Muscle layer of duodenum (tissue), 2 donors: Measurements from ENCODE around the gene KIF6.

Source experiments
- H3K27ac ChIP-seq: one replicate; pipeline ENCODE4 v1.7.0; 2013; ENCODE audit warnings: mild to moderate bottlenecking, low read length
- H3K27me3 ChIP-seq: one replicate; pipeline ENCODE4 v1.7.0; 2013; ENCODE audit warnings: low read depth, mild to moderate bottlenecking, control low read depth, low read length
- H3K36me3 ChIP-seq, 2 donors: one replicate each; pipeline ENCODE4 v1.7.0; 2013; ENCODE audit warnings: low read length in 2 of 2, control low read depth in 1 of 2, mild to moderate bottlenecking in 1 of 2; ENCODE audit not compliant: insufficient read depth in 2 of 2, control insufficient read depth in 1 of 2
- H3K4me1 ChIP-seq, 2 donors: one replicate each; pipeline ENCODE4 v1.7.0; 2013; ENCODE audit warnings: low read length in 2 of 2, mild to moderate bottlenecking in 2 of 2, control low read depth in 1 of 2, moderate library complexity in 1 of 2; ENCODE audit not compliant: insufficient read depth in 2 of 2, control insufficient read depth in 1 of 2
- H3K4me3 ChIP-seq, 2 donors: one replicate each; pipeline ENCODE4 v1.7.0; 2013; ENCODE audit warnings: low read length in 2 of 2, low read depth in 1 of 2, mild to moderate bottlenecking in 1 of 2
- H3K9me3 ChIP-seq, 2 donors: one replicate each; pipeline ENCODE4 v1.7.0; 2013; ENCODE audit warnings: low read length in 2 of 2, control low read depth in 1 of 2, mild to moderate bottlenecking in 1 of 2; ENCODE audit not compliant: control insufficient read depth in 1 of 2
- donor health status: healthy.

Gene KIF6

DNA sequence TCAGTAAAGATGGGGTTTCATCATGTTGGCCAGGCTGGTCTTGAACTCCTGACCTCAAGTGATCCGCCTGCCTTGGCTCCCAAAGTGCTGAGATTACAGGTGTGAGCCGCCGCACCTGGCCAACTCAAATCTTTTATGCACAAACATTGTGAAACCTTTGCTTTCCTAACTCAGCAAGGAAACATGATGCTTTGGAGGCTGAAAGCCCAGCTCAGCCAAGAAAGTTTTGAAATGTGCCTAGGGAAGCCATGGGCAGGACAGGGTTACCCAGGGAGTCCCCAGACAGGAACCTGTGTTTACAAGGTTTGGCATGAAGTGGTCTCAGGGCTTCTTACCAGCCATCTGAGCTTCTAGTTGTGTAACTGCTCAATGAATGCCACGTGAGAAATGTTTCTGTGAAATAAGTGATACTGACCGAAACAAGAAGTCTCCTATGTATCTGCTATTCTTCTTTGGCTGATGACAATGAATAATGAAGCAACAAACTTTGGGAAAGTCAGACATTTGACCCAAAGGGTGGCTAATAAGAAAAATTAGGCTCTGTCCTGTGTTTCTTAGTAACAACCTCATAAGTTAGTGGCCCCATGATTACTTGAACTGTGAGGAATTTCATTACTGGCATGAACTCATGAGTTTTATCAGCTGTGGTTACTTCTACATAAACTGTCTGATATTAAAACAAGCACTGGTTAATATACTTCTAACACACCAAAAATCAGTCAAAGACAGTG is 163.5 kb downstream of the KIF6 start:
- Histone ChIP-seq H3K9me3 (no peaks in the 10 kb centered on the region), H3K4me1 (peaks cover 0 to 12% of the 10 kb centered on the region in 2 donors), H3K27me3 (no peaks in the 10 kb centered on the region), H3K27ac (no peak overlapping the region), H3K36me3 (no peaks in the 10 kb centered on the region), H3K4me3 (no peak overlapping the region)

DNA sequence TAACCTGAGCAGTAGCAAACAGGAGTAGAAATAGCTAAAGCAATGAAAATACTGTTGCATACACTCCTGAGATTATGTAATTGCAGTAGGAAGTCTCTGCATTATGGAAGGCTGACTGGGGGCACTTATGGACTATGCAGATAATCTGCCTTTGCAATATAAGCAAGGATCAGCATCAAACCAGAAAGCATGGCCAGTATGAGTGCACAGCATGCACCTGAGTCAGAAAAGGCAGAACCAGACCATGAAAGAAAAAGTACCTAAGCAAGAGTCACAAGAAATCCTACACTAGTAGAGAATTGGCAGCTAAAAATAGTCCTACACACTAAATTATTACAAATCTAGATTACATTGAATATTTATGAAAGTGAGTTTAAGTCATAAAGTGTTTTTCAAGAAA is 164.3 kb downstream of the KIF6 start:
- no peaks in the 10 kb centered on the region for H3K36me3 ChIP-seq

DNA sequence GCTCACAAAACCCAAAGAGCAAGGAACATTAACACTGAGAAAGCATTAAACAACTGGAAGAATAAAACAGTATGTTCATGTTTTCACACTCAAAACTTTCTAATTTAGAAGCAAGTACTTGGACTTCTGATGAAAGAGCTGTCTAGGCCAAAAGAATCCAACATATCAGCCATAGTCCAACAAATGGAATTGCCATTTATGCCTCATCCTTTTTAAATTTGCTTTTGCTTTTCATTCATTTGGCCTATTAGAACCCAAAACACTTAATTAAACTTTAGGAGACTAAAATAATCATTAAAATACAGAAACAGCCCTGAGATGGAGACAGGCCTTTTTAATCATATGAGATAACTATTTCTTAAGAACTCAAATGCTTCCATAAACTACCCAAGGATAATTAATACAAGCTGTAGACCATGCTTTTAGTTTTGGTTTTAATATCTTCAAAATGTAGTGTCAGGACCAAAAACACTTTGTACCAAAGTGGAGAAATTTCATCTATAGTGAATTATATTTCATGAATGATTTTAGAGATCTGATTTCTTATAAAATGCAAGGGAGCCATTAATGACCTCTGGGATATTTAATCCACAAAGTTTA is 166.5 kb downstream of the KIF6 start:
- H3K4me3 ChIP-seq: no peak overlapping the region
- H3K27me3 ChIP-seq: no peaks in the 10 kb centered on the region
- H3K9me3 ChIP-seq: no peaks in the 10 kb centered on the region
- H3K4me1 ChIP-seq: peaks cover 0 to 8% of the 10 kb centered on the region in 2 donors
- no peak overlapping the region for H3K27ac ChIP-seq
- H3K36me3 ChIP-seq: no peaks in the 10 kb centered on the region

More for the DNA sequence above, 164.3 kb downstream of the KIF6 start:
- no peak overlapping the region for H3K4me3 ChIP-seq
- H3K27ac ChIP-seq: no peak overlapping the region
- H3K4me1 ChIP-seq: peaks cover 0 to 11% of the 10 kb centered on the region in 2 donors
- H3K9me3 ChIP-seq: no peaks in the 10 kb centered on the region
- H3K27me3 ChIP-seq: no peaks in the 10 kb centered on the region

DNA sequence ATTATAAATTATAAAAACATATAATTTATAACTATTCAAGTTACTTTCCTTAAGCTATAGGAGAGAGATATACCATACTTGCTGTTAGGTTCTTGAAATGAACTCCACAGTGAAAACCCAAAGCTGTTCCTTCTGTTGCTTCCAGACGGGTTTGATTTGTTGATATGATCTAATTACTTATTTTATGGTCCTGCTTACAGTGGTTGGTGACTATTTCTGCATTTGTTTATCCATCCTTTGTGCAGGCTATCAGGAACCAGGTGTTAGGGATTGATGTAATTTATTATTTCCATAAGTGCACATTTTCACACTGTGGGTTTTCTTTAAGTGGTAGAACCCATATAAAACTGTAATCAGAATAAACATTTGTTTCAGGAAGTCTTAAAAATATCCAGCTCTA is 167.1 kb downstream of the KIF6 start:
- no peak overlapping the region for H3K4me3 ChIP-seq
- H3K27me3 ChIP-seq: no peaks in the 10 kb centered on the region
- no peak overlapping the region for H3K27ac ChIP-seq
- peaks cover 0 to 8% of the 10 kb centered on the region in 2 donors for H3K4me1 ChIP-seq
- H3K36me3 ChIP-seq: no peaks in the 10 kb centered on the region
- H3K9me3 ChIP-seq: no peaks in the 10 kb centered on the region

DNA sequence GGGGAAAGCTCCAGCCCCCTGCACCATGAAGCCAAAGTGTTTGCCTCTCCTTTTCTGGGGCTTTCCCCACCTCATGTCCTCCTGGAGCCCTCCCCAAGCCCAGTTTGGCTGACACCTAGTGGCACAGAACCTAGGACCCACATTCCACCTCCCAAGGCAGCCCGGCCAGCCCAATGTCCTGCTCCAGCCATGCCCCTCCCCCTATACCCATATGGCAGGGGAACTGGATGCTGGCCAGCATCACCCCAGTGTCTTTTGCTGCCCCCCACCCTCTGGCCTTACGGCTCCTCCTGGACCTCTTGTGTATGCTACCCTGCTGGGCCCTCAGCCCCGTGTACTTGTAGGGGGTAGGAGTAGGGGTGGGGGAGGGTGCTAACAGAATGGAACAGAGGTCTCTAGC is 170.1 kb downstream of the KIF6 start:
- H3K4me1 ChIP-seq: peaks cover 0 to 2% of the 10 kb centered on the region in 2 donors
- H3K27me3 ChIP-seq: no peaks in the 10 kb centered on the region
- H3K27ac ChIP-seq: no peak overlapping the region
- no peaks in the 10 kb centered on the region for H3K9me3 ChIP-seq
- H3K36me3 ChIP-seq: no peaks in the 10 kb centered on the region
- no peak overlapping the region for H3K4me3 ChIP-seq

DNA sequence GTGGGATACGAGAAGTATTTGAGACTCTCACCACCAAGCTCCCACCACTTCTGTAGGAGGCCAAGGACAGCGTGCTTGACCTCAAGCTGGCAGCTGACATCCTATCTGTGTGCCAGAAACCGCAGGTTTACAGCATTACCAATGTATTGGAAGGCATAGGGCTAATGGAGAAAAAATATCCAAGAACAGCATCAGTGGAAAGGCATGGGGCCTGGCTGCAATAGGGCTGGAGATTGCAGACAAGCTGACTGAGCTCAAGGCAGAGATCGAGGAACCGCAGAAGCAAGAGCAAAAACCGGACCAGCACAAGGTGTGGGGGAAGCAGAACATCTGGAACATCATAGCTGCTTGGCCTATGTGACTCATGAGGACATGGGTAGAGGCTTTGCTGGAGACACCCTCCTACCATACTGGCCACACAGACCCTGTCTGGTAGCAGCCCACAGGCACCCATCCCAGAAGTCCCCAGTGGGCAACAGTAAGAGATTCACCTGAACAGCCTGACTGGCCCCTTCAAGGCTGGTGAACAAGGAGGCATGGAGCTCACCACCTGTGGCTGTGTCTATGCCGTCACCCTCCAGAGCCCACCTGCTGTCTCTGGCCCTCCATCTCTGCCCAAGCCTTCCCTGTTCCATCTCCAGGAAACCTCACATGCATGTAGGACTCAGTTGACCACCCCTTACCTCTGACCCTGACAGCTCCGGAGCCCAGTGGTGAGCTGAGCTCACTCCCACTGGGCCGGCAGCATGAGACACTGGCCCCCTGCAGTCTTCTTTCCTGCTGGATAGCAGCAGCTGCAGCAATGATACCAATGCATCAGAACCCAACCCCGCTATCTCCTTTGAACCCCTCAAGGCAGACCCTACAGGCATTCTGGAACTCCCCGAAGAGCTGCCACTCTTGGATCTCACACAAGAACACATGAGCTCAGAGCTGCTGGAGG is 171.1 kb downstream of the KIF6 start:
- Histone ChIP-seq H3K36me3 (no peaks in the 10 kb centered on the region), H3K27me3 (no peaks in the 10 kb centered on the region), H3K4me1 (peaks cover 0 to 11% of the 10 kb centered on the region in 2 donors), H3K9me3 (no peaks in the 10 kb centered on the region), H3K27ac (no peak overlapping the region), H3K4me3 (no peak overlapping the region)

DNA sequence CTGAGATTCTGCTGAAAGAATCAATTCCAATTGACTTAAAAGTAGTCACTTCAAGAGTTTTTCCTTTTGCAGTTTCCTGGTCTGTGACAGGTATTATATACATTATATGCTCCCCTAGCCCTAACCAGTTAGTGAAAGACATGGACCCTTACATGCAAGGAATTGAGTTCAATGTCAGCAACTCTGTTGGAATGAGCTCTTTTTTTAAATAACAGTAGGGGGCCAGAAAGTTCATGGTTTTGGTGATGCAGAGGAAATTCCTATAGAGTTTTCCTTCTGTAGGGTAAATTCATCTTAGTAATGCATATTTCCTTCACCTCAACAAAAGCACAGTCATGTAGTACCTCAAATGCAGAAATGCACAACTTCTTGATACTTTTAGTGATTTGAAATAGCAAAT is 172.2 kb downstream of the KIF6 start:
- H3K4me1 ChIP-seq: peaks cover 0 to 13% of the 10 kb centered on the region in 2 donors
- no peaks in the 10 kb centered on the region for H3K9me3 ChIP-seq
- no peaks in the 10 kb centered on the region for H3K27me3 ChIP-seq
- H3K4me3 ChIP-seq: no peak overlapping the region
- no peak overlapping the region for H3K27ac ChIP-seq
- no peaks in the 10 kb centered on the region for H3K36me3 ChIP-seq

DNA sequence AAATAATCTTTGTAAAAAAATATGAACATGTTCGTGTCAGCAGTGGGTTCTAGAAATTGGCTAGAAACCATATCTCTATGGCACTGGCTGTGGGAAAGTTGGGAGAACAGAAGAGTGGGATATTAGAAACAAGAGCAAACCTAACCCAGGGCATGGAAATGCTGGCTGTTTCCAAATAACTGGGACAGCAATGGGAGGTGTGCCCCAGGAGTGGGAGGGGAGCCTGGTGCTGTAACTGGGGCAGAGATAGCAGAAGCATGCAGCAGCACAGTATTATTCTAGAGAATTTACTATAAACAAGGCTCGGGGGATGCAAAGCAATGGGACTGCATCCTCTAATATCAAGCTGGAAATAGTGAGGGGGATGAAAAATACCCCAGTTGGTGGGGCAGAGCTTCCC is 175.0 kb downstream of the KIF6 start:
- Histone ChIP-seq H3K4me3 (no peak overlapping the region), H3K27ac (no peak overlapping the region), H3K9me3 (no peaks in the 10 kb centered on the region), H3K27me3 (no peaks in the 10 kb centered on the region), H3K36me3 (no peaks in the 10 kb centered on the region), H3K4me1 (peaks cover 0 to 13% of the 10 kb centered on the region in 2 donors)

DNA sequence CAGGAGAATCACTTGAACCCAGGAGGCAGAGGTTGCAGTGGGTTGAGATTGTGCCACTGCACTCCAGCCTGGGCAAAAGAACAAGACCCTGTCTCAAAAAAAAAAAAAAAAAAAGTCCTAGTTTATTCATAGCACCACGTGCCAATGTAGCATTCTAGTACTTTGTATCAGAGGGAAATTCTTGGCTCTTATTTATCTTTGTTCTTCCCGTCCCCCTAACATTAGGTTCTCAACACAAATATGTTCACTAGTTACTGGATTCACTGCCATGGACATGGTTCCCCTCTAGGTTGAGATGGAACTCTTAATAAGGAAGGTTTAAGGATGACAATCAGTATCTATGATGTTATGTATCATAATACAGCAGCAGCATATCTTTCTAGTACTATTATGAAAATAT is 178.5 kb downstream of the KIF6 start:
- peaks cover 0 to 28% of the 10 kb centered on the region in 2 donors for H3K4me1 ChIP-seq
- H3K27me3 ChIP-seq: no peaks in the 10 kb centered on the region
- no peak overlapping the region for H3K4me3 ChIP-seq
- H3K27ac ChIP-seq: no peak overlapping the region
- no peaks in the 10 kb centered on the region for H3K36me3 ChIP-seq
- H3K9me3 ChIP-seq: no peaks in the 10 kb centered on the region

DNA sequence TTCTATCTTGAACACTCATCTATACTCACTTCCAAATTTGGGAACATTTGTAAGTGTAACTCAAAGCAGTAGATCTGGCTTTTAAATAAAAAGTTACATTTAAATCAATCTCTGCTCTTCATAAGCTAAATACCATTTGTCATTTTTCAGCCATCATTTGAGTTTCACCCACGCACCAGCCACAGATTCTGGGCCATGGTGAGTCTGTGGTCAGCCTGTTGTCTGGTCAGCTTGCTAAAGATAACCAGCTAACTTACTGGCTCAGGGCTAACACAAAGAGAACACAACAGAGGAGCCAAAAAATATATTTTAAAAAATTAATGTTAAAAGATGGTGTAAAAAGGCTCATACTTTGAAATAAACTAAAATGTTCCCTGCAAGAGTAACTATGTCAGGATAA is 181.3 kb downstream of the KIF6 start:
- H3K36me3 ChIP-seq: no peaks in the 10 kb centered on the region
- no peak overlapping the region for H3K4me3 ChIP-seq
- H3K9me3 ChIP-seq: no peaks in the 10 kb centered on the region
- H3K27me3 ChIP-seq: no peaks in the 10 kb centered on the region
- H3K27ac ChIP-seq: no peak overlapping the region
- peaks cover 0 to 16% of the 10 kb centered on the region in 2 donors for H3K4me1 ChIP-seq

DNA sequence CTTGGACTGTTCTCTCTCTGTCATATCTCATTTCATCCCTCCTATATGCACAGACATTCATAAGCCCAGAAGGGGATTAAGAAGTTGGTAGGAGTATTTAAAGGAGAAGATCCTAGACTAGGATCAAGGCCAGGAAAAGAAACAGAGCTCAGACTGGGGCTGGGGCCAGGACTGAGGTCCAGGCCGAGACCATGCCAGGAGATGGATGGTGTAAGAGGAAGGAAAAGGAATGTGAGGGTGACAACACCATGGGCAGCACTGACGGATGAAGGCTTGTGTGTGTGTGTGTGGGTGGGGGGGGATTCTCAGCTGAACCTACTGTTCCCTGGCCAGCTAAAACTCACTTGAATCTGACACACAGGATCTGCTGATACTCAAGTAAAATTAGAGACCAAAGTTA is 182.1 kb downstream of the KIF6 start:
- no peak overlapping the region for H3K4me3 ChIP-seq
- no peak overlapping the region for H3K27ac ChIP-seq
- H3K36me3 ChIP-seq: no peaks in the 10 kb centered on the region
- peaks cover 0 to 15% of the 10 kb centered on the region in 2 donors for H3K4me1 ChIP-seq
- H3K9me3 ChIP-seq: no peaks in the 10 kb centered on the region
- H3K27me3 ChIP-seq: no peaks in the 10 kb centered on the region
